Glutamatergic neuron (in vitro differentiated cells): ENCODE measurements around the gene LAMC2. TPM values are rescaled to one million over a fixed set of nuclear protein-coding genes. Genes with fewer than 3 reads are reported as not detected.
A peak's percentile ranks its signal among the peaks of the same experiment; 100 is the strongest.
"Not testable (repeated sequence)": the region's sequence is repeated elsewhere in the genome, so short reads cannot be mapped to it uniquely, and the experiment has no call there.

Experiments used
- DNase-seq: peaks from one replicate; pipeline ENCODE4 v3.0.0; 2022
- H3K27ac Mint-ChIP-seq: one replicate; pipeline ENCODE4 v1.8.0; 2020; ENCODE audit warnings: mild to moderate bottlenecking, mixed read lengths, inconsistent platforms; ENCODE audit not compliant: unreplicated experiment
- H3K27me3 Mint-ChIP-seq: one replicate; pipeline ENCODE4 v1.8.0; 2020; ENCODE audit warnings: mild to moderate bottlenecking, moderate library complexity, mixed read lengths, inconsistent platforms; ENCODE audit not compliant: unreplicated experiment
- H3K36me3 Mint-ChIP-seq: one replicate; pipeline ENCODE4 v1.8.0; 2020; ENCODE audit warnings: mild to moderate bottlenecking, mixed read lengths, inconsistent platforms; ENCODE audit not compliant: unreplicated experiment
- H3K4me1 Mint-ChIP-seq: one replicate; pipeline ENCODE4 v1.8.0; 2020; ENCODE audit warnings: mild to moderate bottlenecking, low read depth, mixed read lengths, inconsistent platforms; ENCODE audit not compliant: unreplicated experiment
- H3K4me3 Mint-ChIP-seq: one replicate; pipeline ENCODE4 v1.8.0; 2020; ENCODE audit warnings: mild to moderate bottlenecking, mixed read lengths, inconsistent platforms; ENCODE audit not compliant: unreplicated experiment
- H3K9me3 Mint-ChIP-seq: one replicate; pipeline ENCODE4 v1.8.0; 2020; ENCODE audit warnings: mild to moderate bottlenecking, moderate library complexity, mixed read lengths, inconsistent platforms; ENCODE audit not compliant: unreplicated experiment
- total RNA-seq: library from RNA; stranded (reverse); fragmentation: NEBNext Ultra II Directional; extraction: Animal tissue kit (Norgen Biotek cat#: 25700); gene quantifications from one replicate; pipeline ENCODE4 v1.2.1, GENCODE V29; 2021; ENCODE audit not compliant: unreplicated experiment
- TF ChIP-seq, protein P1 (sequence below): fragments of 200-600 bp; sonication (generic); IDR thresholded peaks from one replicate; pipeline ENCODE4 v1.5.0; 2021; ENCODE audit not compliant: partially characterized antibody, unreplicated experiment

The LAMC2 gene
- total RNA-seq, 1 donor from 2014 or later, result 2.8 TPM

DNA sequence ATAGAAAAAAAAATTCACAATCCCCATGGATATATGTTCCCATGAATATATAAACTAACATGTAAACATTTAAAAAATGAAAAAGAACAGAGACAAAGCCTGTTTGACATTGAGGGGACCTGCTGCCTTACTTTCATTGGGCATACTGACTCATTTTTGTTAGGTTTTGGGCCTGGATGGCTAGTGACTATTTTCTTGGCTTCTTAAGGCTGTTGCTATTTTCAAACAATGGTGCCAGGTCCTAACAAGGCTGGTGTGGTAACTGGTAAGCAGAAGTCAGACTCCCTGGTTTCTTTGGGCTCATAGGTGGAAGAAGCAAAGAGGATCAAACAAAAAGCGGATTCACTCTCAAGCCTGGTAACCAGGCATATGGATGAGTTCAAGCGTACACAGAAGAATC lies 51.0 kb downstream of the LAMC2 start:
- Mint-ChIP-seq H3K36me3 (no peaks in the 10 kb centered on the region), H3K27ac (no peak overlapping the region), H3K9me3 (peaks cover 2% of the 10 kb centered on the region), H3K4me3 (no peak overlapping the region), H3K4me1 (peaks cover 21% of the 10 kb centered on the region), H3K27me3 (peaks cover 6% of the 10 kb centered on the region)
- TF ChIP-seq, protein P1, sequence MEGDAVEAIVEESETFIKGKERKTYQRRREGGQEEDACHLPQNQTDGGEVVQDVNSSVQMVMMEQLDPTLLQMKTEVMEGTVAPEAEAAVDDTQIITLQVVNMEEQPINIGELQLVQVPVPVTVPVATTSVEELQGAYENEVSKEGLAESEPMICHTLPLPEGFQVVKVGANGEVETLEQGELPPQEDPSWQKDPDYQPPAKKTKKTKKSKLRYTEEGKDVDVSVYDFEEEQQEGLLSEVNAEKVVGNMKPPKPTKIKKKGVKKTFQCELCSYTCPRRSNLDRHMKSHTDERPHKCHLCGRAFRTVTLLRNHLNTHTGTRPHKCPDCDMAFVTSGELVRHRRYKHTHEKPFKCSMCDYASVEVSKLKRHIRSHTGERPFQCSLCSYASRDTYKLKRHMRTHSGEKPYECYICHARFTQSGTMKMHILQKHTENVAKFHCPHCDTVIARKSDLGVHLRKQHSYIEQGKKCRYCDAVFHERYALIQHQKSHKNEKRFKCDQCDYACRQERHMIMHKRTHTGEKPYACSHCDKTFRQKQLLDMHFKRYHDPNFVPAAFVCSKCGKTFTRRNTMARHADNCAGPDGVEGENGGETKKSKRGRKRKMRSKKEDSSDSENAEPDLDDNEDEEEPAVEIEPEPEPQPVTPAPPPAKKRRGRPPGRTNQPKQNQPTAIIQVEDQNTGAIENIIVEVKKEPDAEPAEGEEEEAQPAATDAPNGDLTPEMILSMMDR, result no peak
- DNase-seq, result no peak

DNA sequence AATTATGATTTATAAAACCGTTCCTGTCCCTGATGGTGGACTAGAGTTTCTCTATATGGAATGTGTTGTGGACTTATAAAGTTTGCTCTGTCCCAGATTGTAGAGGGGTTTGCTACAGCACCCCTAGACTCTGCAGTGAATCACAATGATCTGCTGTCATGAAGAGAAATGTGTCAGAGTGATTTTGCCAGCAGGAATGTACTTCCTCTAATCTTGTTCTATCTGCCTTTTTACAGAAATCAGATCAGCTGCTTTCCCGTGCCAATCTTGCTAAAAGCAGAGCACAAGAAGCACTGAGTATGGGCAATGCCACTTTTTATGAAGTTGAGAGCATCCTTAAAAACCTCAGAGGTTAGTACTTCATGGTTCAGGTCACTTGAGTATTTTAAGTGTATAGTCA lies 52.0 kb downstream of the LAMC2 start:
- no peak overlapping the region for H3K4me3 Mint-ChIP-seq
- TF ChIP-seq, protein P1, result no peak
- DNase-seq, result no peak
- peaks cover 4% of the 10 kb centered on the region for H3K27me3 Mint-ChIP-seq
- H3K27ac Mint-ChIP-seq, result no peak overlapping the region
- peaks cover 21% of the 10 kb centered on the region for H3K4me1 Mint-ChIP-seq
- H3K9me3 Mint-ChIP-seq, result peaks cover 2% of the 10 kb centered on the region
- H3K36me3 Mint-ChIP-seq, result no peaks in the 10 kb centered on the region

DNA sequence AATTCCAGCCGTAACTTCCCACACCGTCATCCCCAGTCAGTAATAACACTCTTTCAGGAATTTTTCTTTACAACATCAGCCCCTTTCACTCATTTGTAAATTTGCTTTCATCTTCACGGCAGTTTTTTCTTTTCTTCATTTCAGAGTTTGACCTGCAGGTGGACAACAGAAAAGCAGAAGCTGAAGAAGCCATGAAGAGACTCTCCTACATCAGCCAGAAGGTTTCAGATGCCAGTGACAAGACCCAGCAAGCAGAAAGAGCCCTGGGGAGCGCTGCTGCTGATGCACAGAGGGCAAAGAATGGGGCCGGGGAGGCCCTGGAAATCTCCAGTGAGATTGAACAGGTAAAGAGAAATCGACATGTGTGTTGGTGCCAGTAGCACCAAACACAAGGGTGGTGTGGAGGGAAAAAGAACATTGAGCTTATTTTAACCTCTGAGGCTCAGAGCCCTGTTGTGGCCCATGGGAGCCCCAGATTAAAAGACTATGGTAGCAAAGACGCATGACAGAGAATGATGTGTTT lies 53.2 kb downstream of the LAMC2 start:
- Mint-ChIP-seq H3K36me3 (no peaks in the 10 kb centered on the region), H3K4me1 (peaks cover 21% of the 10 kb centered on the region), H3K4me3 (peak overlapping the region; percentile 1), H3K27ac (peak overlapping the region; percentile 13), H3K27me3 (peaks cover 2% of the 10 kb centered on the region), H3K9me3 (peaks cover 3% of the 10 kb centered on the region)
- TF ChIP-seq, protein P1, result no peak
- DNase-seq, result no peak

DNA sequence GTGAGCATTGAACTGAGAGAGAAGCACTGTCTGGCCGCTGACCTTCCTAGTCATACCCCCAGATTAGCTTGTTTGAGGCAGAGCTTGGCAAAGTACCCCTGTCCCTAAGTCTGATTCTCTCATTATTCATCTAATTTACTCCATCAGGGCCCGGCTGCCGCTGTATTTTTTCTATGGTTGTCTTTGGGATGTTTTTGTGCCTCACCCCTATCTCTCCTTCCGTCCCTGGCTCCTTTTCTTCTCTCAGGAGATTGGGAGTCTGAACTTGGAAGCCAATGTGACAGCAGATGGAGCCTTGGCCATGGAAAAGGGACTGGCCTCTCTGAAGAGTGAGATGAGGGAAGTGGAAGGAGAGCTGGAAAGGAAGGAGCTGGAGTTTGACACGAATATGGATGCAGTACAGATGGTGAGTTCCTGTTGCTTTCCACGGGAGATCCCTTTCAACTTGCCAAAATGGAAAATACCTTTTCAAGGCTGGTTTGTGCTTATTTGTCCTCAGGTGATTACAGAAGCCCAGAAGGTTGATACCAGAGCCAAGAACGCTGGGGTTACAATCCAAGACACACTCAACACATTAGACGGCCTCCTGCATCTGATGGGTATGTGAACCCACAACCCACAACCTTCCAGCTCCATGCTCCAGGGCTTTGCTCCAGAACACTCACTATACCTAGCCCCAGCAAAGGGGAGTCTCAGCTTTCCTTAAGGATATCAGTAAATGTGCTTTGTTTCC lies 53.9 kb downstream of the LAMC2 start:
- Mint-ChIP-seq H3K36me3 (no peaks in the 10 kb centered on the region), H3K9me3 (peaks cover 3% of the 10 kb centered on the region), H3K4me1 (peaks cover 17% of the 10 kb centered on the region), H3K4me3 (peak overlapping the region; percentile 18), H3K27me3 (peaks cover 2% of the 10 kb centered on the region), H3K27ac (peak overlapping the region; percentile 31)
- TF ChIP-seq, protein P1, result no peak
- no peak for DNase-seq

DNA sequence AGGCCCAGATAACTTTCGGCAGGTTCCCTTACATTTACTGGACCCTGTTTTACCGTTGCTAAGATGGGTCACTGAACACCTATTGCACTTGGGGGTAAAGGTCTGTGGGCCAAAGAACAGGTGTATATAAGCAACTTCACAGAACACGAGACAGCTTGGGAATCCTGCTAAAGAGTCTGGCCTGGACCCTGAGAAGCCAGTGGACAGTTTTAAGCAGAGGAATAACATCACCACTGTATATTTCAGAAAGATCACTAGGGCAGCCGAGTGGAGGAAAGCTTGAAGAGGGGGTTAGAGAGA lies 54.4 kb downstream of the LAMC2 start:
- no peaks in the 10 kb centered on the region for H3K36me3 Mint-ChIP-seq
- TF ChIP-seq, protein P1, result no peak
- peaks cover 14% of the 10 kb centered on the region for H3K4me1 Mint-ChIP-seq
- DNase-seq, result no peak
- no peak overlapping the region for H3K4me3 Mint-ChIP-seq
- peaks cover 2% of the 10 kb centered on the region for H3K27me3 Mint-ChIP-seq
- H3K9me3 Mint-ChIP-seq, result peaks cover 2% of the 10 kb centered on the region
- no peak overlapping the region for H3K27ac Mint-ChIP-seq

DNA sequence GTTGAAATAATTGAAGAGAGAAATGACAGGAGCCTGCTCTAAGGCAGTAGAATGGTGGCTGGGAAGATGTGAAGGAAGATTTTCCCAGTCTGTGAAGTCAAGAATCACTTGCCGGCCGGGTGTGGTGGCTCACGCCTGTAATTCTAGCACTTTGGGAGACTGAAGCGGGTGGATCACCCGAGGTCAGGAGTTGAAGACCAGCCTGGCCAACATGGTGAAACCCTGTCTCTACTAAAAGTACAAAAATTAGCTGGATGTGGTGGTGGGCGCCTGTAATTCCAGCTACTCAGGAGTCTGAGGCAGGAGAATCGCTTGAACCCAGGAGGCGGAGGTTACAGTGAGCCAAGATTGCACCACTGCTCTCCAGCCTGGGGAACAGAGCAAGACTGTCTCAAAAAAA lies 54.8 kb downstream of the LAMC2 start:
- not testable (repeated sequence) for H3K36me3 Mint-ChIP-seq, H3K27ac Mint-ChIP-seq, H3K27me3 Mint-ChIP-seq, H3K4me3 Mint-ChIP-seq, H3K9me3 Mint-ChIP-seq, DNase-seq
- H3K4me1 Mint-ChIP-seq, result peaks cover 14% of the 10 kb centered on the region
